Left lobe of liver (tissue), 2 donors: ENCODE results near the gene NCAPG2. TPM values are rescaled to one million over a fixed set of nuclear protein-coding genes. Genes with fewer than 3 reads are reported as not detected.
A peak's percentile ranks its signal among the peaks of the same experiment; 100 is the strongest.
"Not testable (repeated sequence)": the region's sequence is repeated elsewhere in the genome, so short reads cannot be mapped to it uniquely, and the experiment has no call there.

Experiments
- ATAC-seq: fragments of 200-7000 bp; cut with Tn5 transposase; one replicate; pipeline ENCODE4 v1.9.1; 2020; ENCODE audit warnings: mild to moderate bottlenecking, moderate library complexity
- DNase-seq: peaks from one replicate; pipeline ENCODE4 v3.0.0-alpha.2; 2020; ENCODE audit warnings: low spot score
- total RNA-seq: library from RNA; stranded (reverse); gene quantifications from one replicate; pipeline ENCODE4 v1.2.1, GENCODE V29; 2021
- donor health status: DM: no; HTN: no; CAD: no; lungs with moderate emphysema.
- donor health status: DM: no; HTN: yes; CAD: no.

Gene NCAPG2
- total RNA-seq, 1 donor from 2014 or later: 4.0 TPM

GRCh38 chr7:158676906-158677305, 27.7 kb downstream of the NCAPG2 start:
- DNase-seq: no peak
- no peak for ATAC-seq

GRCh38 chr7:158676171-158676840, 28.3 kb downstream of the NCAPG2 start:
- ATAC-seq (no peak), DNase-seq (no peak)

- ATAC-seq (no peak), DNase-seq (no peak)
Observed at GRCh38 chr7:158672975-158673374, 31.6 kb downstream of the NCAPG2 start.

GRCh38 chr7:158668086-158668485, 36.5 kb downstream of the NCAPG2 start:
- not testable (repeated sequence) for ATAC-seq, DNase-seq

- not testable (repeated sequence) for DNase-seq, ATAC-seq
Observed at GRCh38 chr7:158666966-158667678, 37.5 kb downstream of the NCAPG2 start.

- DNase-seq (no peak), ATAC-seq (no peak)
Observed at GRCh38 chr7:158666401-158666800, 38.2 kb downstream of the NCAPG2 start.

GRCh38 chr7:158664406-158664805, 40.2 kb downstream of the NCAPG2 start:
- no peak for ATAC-seq
- no peak for DNase-seq

- ATAC-seq (no peak), DNase-seq (no peak)
Observed at GRCh38 chr7:158663428-158663741, 41.2 kb downstream of the NCAPG2 start.

GRCh38 chr7:158662610-158663427, 41.8 kb downstream of the NCAPG2 start:
- ATAC-seq: no peak
- no peak for DNase-seq

GRCh38 chr7:158658475-158658874, 46.1 kb downstream of the NCAPG2 start:
- DNase-seq (no peak), ATAC-seq (no peak)

GRCh38 chr7:158657189-158657746, 47.3 kb downstream of the NCAPG2 start:
- no peak for ATAC-seq

GRCh38 chr7:158655931-158656441, 48.6 kb downstream of the NCAPG2 start:
- DNase-seq (no peak), ATAC-seq (no peak)

More at GRCh38 chr7:158657189-158657746, 47.3 kb downstream of the NCAPG2 start:
- no peak for DNase-seq

GRCh38 chr7:158655507-158655906, 49.1 kb downstream of the NCAPG2 start:
- ATAC-seq: no peak

GRCh38 chr7:158651968-158652565, 52.5 kb downstream of the NCAPG2 start:
- ATAC-seq (no peak), DNase-seq (no peak)

More at GRCh38 chr7:158655507-158655906, 49.1 kb downstream of the NCAPG2 start:
- no peak for DNase-seq

- ATAC-seq (no peak), DNase-seq (no peak)
Observed at GRCh38 chr7:158650821-158651225, 53.8 kb downstream of the NCAPG2 start.

- no peak for DNase-seq
- peak; percentile 85 for ATAC-seq
Observed at GRCh38 chr7:158649279-158649678, 55.3 kb downstream of the NCAPG2 start.

GRCh38 chr7:158648787-158649186, 55.8 kb downstream of the NCAPG2 start:
- ATAC-seq (peak; percentile 76), DNase-seq (peak; percentile 56)

GRCh38 chr7:158648168-158648567, 56.4 kb downstream of the NCAPG2 start:
- ATAC-seq (no peak), DNase-seq (no peak)

GRCh38 chr7:158647475-158647792, 57.2 kb downstream of the NCAPG2 start:
- DNase-seq: no peak
- no peak for ATAC-seq

GRCh38 chr7:158646766-158647474, 57.7 kb downstream of the NCAPG2 start:
- ATAC-seq (no peak), DNase-seq (no peak)
